Right lobe of liver (tissue), 6 donors: ENCODE data around the gene CCNT1. TPM values are rescaled to one million over a fixed set of nuclear protein-coding genes. Genes with fewer than 3 reads are reported as not detected.
"Not testable (repeated sequence)": the region's sequence is repeated elsewhere in the genome, so short reads cannot be mapped to it uniquely, and the experiment has no call there.

Experiments used
- ATAC-seq, 4 donors: fragments of 200-7000 bp; cut with Tn5 transposase; one replicate each; pipeline ENCODE4 v1.9.1; 2020; ENCODE audit warnings: mild to moderate bottlenecking in 4 of 4, moderate library complexity in 4 of 4
- DNase-seq, 3 donors: peaks; one replicate each; pipeline ENCODE4 v3.0.0-alpha.2; 2020
- H3K27ac ChIP-seq, 3 donors: fragments of 200-600 bp; one replicate each; pipeline ENCODE4 v1.8.0; 2022
- H3K27me3 ChIP-seq, 2 donors: fragments of 200-600 bp; one replicate each; pipeline ENCODE4 v1.8.0; 2022
- H3K36me3 ChIP-seq, 4 donors: fragments of 200-600 bp; sonication (generic) in 1 of 4; one replicate each; pipeline versions ENCODE4 v1.5.1 to v1.8.0; 2017 to 2022; ENCODE audit warnings: control low read depth in 1 of 4
- H3K4me1 ChIP-seq, 4 donors: fragments of 200-600 bp; sonication (generic) in 1 of 4; one replicate each; pipeline versions ENCODE4 v1.5.1 to v1.8.0; 2017 to 2022; ENCODE audit warnings: control low read depth in 1 of 4
- H3K4me3 ChIP-seq, 3 donors: fragments of 200-600 bp; one replicate each; pipeline ENCODE4 v1.8.0; 2022
- H3K9me3 ChIP-seq, 4 donors: fragments of 200-600 bp; sonication (generic) in 1 of 4; one replicate each; pipeline versions ENCODE4 v1.5.1 to v1.8.0; 2017 to 2022; ENCODE audit warnings: control low read depth in 1 of 4
- CTCF ChIP-seq, 4 donors: fragments of 200-600 bp in 3 of 4; fragments of 450-650 bp in 1 of 4; IDR thresholded peaks; one replicate each; pipeline versions ENCODE4 v1.5.1 to v1.8.0; 2016 to 2022; ENCODE audit warnings: antibody characterized with exemption in 4 of 4, mild to moderate bottlenecking in 2 of 4
- POLR2A ChIP-seq: fragments of 450-650 bp; IDR thresholded peaks from one replicate; pipeline ENCODE4 v1.6.1; 2017; ENCODE audit warnings: antibody characterized with exemption, mild to moderate bottlenecking
- WGBS: methylation state at CpG from one replicate; pipeline ENCODE4 v1.1.6; 2018; ENCODE audit warnings: low coverage, low lambda C conversion rate; ENCODE audit not compliant: insufficient coverage; ENCODE audit errors: missing lambda C conversion rate; 5-methylcytosine and 5-hydroxymethylcytosine counted together
- intact Hi-C, 2 donors: fragments of 100-400 bp; cut with DNase I; formaldehyde crosslinking; loops; one replicate each; pipeline versions ENCODE4 v1.11.2 to v1.14.1; 2022
- total RNA-seq, 6 experiments: library from RNA; depleted of rRNA in 2 of 6; stranded (reverse); fragments of >200 nt in 2 of 6; fragmentation: NEBNext Ultra II Directional in 3 of 6; extraction: Animal tissue kit (Norgen Biotek cat#: 25700) in 3 of 6; gene quantifications; one replicate each; pipeline versions ENCODE4 v1.1.0 to v1.2.4, GENCODE V29; 2016 to 2023
- donor health status: DM: no; HTN: yes; CAD: no.
- donor health status: DM: no; HTN: no; CAD: no.
- donor health status: DM: no; HTN: no; CAD: no.
- donor health status: DM: no; HTN: yes; CAD: no.
- donor health status: DM: no; HTN: yes; CAD: no.

Gene CCNT1
- total RNA-seq, 6 experiments from 2014 or later: 10.7 to 18.9 (median 13.9) TPM

DNA sequence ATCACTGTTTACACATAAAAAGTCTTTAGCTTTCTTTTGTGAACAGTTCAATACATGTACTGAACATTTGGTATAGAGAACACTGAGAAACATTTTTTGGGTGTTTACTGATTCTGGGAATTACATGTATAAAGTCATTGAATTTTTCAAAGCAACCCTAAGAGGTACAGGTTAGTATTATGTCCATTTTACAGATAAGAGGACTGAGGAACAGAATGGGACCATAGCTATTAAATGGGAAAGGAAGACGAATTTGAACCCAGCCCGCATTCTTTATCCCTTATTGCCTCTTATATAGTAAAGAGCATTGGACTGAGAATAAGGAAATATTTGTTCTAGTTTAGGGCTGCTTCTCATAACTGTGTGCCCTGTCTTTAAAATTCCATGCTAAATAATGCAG, 33.6 kb downstream of the CCNT1 start:
- DNase-seq (no peak), ATAC-seq (no peak)
- intact Hi-C loops: no loop called here
- Histone ChIP-seq H3K36me3 (peaks cover 0 to 23% (median 4%) of the 10 kb centered on the region in 4 donors), H3K4me3 (peak overlapping the region; percentile 87 to 96 (median 93)), H3K4me1 (peaks cover 0 to 29% (median 9%) of the 10 kb centered on the region in 4 donors), H3K27ac (no peak overlapping the region), H3K27me3 (no peaks in the 10 kb centered on the region), H3K9me3 (no peaks in the 10 kb centered on the region)
- TF ChIP-seq CTCF (IDR thresholded peaks at IDR 0.05): no peak
- no peak for TF ChIP-seq POLR2A
- 100% methylated on average over 2 of the region's 2 CpGs for WGBS

GRCh38 chr12:48682533-48682905, 34.0 kb downstream of the CCNT1 start:
- H3K27ac ChIP-seq, intact Hi-C loops, H3K27me3 ChIP-seq, H3K9me3 ChIP-seq, DNase-seq, ATAC-seq: not testable (repeated sequence)
- peaks cover 0 to 29% (median 9%) of the 10 kb centered on the region in 4 donors for H3K4me1 ChIP-seq
- WGBS: 22% methylated on average over 13 of the region's 19 CpGs
- H3K36me3 ChIP-seq: peaks cover 0 to 25% (median 4%) of the 10 kb centered on the region in 4 donors
- H3K4me3 ChIP-seq: peak overlapping the region; percentile 87 to 96 (median 93)

- peak within 1 kb of the TSS; percentile 82 to 88 (median 86) for H3K27ac ChIP-seq
- peaks cover 0 to 31% (median 4%) of the 10 kb centered on the region in 4 donors for H3K36me3 ChIP-seq
- peak; percentile 97 to 99 (median 98) for ATAC-seq
- H3K4me1 ChIP-seq: peaks cover 0 to 29% (median 9%) of the 10 kb centered on the region in 4 donors
- peak within 1 kb of the TSS; percentile 87 to 96 (median 93) for H3K4me3 ChIP-seq
- H3K27me3 ChIP-seq: no peaks in the 10 kb centered on the region
- intact Hi-C loops: no loop called here
- peak; percentile 99 for DNase-seq
- H3K9me3 ChIP-seq: no peaks in the 10 kb centered on the region
- under 1% methylated on average over 31 of the region's 64 CpGs for WGBS
- TF ChIP-seq CTCF (IDR thresholded peaks at IDR 0.05) (no peak), POLR2A (peak; percentile 99)
Measured at GRCh38 chr12:48681710-48682532, 34.6 kb downstream of the CCNT1 start, which contains the start of gene KANSL2. Gene KANSL2 (minus strand): TSS chr12:48682238. CDS start chr12:48681632, 606 bp downstream.

DNA sequence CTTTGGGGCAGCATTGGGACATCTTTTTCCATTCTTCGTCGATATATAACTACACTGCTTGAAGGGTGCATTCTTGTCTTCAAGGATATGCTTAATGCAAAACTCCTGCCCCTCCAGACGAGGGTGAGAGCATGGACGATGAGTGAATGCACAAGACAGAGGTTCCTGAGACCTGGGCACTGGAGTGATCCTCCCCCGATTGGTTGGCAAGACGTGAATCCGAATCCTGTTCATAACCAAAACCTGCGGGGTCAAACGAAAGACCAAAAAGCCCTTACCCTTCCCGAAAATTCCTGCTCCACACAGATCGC, 35.2 kb downstream of the CCNT1 start:
- Histone ChIP-seq H3K27me3 (no peaks in the 10 kb centered on the region), H3K27ac (peak overlapping the region; percentile 82 to 88 (median 86)), H3K36me3 (peaks cover 0 to 31% (median 4%) of the 10 kb centered on the region in 4 donors), H3K4me1 (peaks cover 0 to 29% (median 9%) of the 10 kb centered on the region in 4 donors), H3K4me3 (peak overlapping the region; percentile 87 to 96 (median 93)), H3K9me3 (no peaks in the 10 kb centered on the region)
- intact Hi-C loops: no loop called here
- WGBS: 2% methylated on average over 9 of the region's 11 CpGs
- DNase-seq (no peak), ATAC-seq (peak in 1 of 4 donors; percentile 1)
- TF ChIP-seq POLR2A: no peak
- TF ChIP-seq CTCF (IDR thresholded peaks at IDR 0.05): no peak

DNA sequence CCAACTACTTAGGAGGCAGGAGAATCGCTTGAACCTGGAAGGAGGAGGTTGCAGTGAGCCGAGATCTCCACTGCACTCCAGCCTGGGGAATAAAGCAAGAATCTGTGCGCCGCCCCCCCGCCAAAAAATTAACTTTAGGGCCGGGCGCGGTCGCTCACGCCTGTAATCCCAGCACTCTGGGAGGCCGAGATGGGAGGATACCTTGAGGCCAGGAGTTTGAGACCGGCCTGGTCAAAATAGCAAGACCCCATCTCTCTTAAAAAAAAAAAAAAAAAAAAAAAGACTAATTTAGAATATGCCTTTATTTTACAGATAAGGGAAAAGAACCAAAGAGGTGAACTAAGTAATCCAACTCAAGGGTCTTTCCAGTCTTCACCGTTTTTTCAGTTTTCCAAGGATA, 35.6 kb downstream of the CCNT1 start:
- no peak for TF ChIP-seq CTCF (IDR thresholded peaks at IDR 0.05)
- TF ChIP-seq POLR2A: no peak
- Histone ChIP-seq H3K4me1 (peaks cover 0 to 29% (median 9%) of the 10 kb centered on the region in 4 donors), H3K36me3 (peaks cover 0 to 31% (median 5%) of the 10 kb centered on the region in 4 donors), H3K9me3 (no peaks in the 10 kb centered on the region), H3K27me3 (no peaks in the 10 kb centered on the region), H3K27ac (no peak overlapping the region), H3K4me3 (peak overlapping the region; percentile 87 to 96 (median 93))
- 69% methylated on average over 5 of the region's 13 CpGs for WGBS
- ATAC-seq: no peak
- intact Hi-C loops: no loop called here
- DNase-seq: no peak
